PC-9 (cell line): ENCODE data around the gene GCLC.

Source experiments
- CTCF ChIP-seq: fragments of 200-600 bp; sonication (generic); conservative IDR thresholded peaks from 2 replicates; pipeline ENCODE4 v1.6.1; 2017; ENCODE audit warnings: mixed run types, antibody characterized with exemption, mild to moderate bottlenecking, moderate library complexity
- EZH2 ChIP-seq: fragments of 200-600 bp; sonication (generic); IDR thresholded peaks from 2 replicates; pipeline ENCODE4 v1.8.0; 2017; ENCODE audit warnings: antibody characterized with exemption, low read depth

DNA sequence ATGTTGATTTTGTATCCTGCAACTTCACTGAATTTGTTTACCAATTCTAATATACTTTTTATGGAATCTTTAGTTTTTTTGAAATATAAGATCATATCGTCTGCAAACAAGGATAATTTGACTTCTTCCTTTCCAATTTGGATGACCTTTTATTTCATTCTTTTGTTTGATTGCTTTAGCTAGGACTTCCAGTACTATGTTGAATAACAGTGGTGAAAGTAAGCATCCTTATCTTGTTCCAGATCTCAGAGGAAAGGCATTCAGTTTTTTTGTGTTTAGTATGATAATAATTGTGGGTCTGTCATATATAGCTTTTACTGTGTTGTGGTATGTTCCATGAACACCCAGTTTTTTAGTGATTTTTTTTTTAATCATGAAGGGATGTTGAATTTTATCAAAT lies 75.7 kb downstream of the GCLC start:
- no peak for TF ChIP-seq CTCF
- TF ChIP-seq EZH2: no peak
